Neutrophil (primary cell): ENCODE measurements around the gene P2RX2.
"Not testable (repeated sequence)": the region's sequence is repeated elsewhere in the genome, so short reads cannot be mapped to it uniquely, and the experiment has no call there.

Experiments
- H3K27ac ChIP-seq: fragments of 200-600 bp; sonication (generic); 2 replicates; pipeline ENCODE4 v1.5.1; 2016; ENCODE audit warnings: mild to moderate bottlenecking, moderate library complexity
- H3K27me3 ChIP-seq: fragments of 200-600 bp; sonication (generic); 2 replicates; pipeline ENCODE4 v1.6.0; 2016; ENCODE audit warnings: mild to moderate bottlenecking
- H3K36me3 ChIP-seq: fragments of 200-600 bp; sonication (generic); 2 replicates; pipeline ENCODE4 v1.5.1; 2017
- H3K4me1 ChIP-seq, 2 experiments: fragments of 200-600 bp in 1 of 2; sonication (generic) in 1 of 2; 1 replicate in 1 of 2; 2 replicates in 1 of 2; pipeline versions ENCODE4 v1.5.1 to v1.6.1; 2013 to 2016; ENCODE audit warnings: low read depth in 1 of 2, low read length in 1 of 2, mild to moderate bottlenecking in 1 of 2, moderate library complexity in 1 of 2; ENCODE audit not compliant: control insufficient read depth in 1 of 2, insufficient read depth in 1 of 2
- H3K4me3 ChIP-seq, 2 experiments: fragments of 200-600 bp in 1 of 2; sonication (generic) in 1 of 2; 1 replicate in 1 of 2; 2 replicates in 1 of 2; pipeline ENCODE4 v1.5.1; 2013 to 2016; ENCODE audit warnings: low read depth in 1 of 2, low read length in 1 of 2, mild to moderate bottlenecking in 1 of 2, moderate library complexity in 1 of 2
- H3K9me3 ChIP-seq: fragments of 200-600 bp; sonication (generic); 2 replicates; pipeline ENCODE4 v1.5.1; 2016
- TF ChIP-seq, protein P1 (sequence below): fragments of 200-600 bp; sonication (generic); IDR thresholded peaks from 2 replicates; pipeline ENCODE4 v1.5.1; 2016; ENCODE audit warnings: antibody characterized with exemption

Gene P2RX2

DNA sequence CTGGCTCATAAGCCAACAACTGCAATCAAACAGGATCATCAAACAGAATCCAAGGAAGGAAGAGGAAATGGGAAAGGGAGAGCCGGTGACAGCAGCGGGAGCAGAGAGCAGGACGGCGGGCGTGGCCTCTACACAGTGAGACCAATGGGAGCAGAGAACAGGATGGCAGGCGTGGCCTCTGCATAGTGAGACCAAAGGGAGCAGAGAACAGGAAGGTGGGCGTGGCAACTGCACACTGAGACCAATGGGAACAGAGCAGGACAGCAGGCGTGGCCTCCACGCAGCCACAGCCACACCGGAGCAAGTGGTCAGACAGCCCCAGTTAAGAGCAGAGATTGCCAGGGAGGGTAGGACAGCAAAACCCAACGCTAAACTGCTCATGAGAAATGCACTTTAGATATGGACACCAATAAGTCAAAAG, 24.6 kb upstream of the P2RX2 start:
- no peak overlapping the region for H3K27ac ChIP-seq
- H3K4me3 ChIP-seq = no peak overlapping the region
- TF ChIP-seq, protein P1, sequence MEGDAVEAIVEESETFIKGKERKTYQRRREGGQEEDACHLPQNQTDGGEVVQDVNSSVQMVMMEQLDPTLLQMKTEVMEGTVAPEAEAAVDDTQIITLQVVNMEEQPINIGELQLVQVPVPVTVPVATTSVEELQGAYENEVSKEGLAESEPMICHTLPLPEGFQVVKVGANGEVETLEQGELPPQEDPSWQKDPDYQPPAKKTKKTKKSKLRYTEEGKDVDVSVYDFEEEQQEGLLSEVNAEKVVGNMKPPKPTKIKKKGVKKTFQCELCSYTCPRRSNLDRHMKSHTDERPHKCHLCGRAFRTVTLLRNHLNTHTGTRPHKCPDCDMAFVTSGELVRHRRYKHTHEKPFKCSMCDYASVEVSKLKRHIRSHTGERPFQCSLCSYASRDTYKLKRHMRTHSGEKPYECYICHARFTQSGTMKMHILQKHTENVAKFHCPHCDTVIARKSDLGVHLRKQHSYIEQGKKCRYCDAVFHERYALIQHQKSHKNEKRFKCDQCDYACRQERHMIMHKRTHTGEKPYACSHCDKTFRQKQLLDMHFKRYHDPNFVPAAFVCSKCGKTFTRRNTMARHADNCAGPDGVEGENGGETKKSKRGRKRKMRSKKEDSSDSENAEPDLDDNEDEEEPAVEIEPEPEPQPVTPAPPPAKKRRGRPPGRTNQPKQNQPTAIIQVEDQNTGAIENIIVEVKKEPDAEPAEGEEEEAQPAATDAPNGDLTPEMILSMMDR = no peak
- H3K27me3 ChIP-seq = peaks cover 74% of the 10 kb centered on the region
- peaks cover 0 to 4% of the 10 kb centered on the region in 2 experiments for H3K4me1 ChIP-seq
- H3K9me3 ChIP-seq = no peaks in the 10 kb centered on the region
- no peaks in the 10 kb centered on the region for H3K36me3 ChIP-seq

DNA sequence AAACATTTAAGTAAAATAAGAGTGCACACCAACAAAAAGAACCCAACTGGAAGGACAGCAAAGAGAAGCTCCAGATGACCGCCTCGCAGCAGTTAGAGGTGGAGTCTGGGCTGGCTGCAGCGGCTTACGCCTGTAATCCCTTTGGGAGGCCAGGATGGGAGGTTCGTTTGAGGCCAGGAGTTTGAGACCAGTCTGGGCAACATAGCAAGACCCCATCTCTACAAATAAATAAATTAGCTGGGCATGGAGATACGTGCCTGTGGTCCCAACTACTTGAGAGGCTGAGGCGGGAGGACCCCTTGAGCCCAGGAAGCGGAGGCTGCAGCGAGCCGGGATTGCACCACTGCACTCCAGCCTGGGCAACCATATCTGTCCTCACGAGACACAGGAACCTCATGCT, 23.4 kb upstream of the P2RX2 start:
- H3K27me3 ChIP-seq = peaks cover 74% of the 10 kb centered on the region
- H3K36me3 ChIP-seq = no peaks in the 10 kb centered on the region
- H3K27ac ChIP-seq = no peak overlapping the region
- TF ChIP-seq, protein P1 = no peak
- H3K4me1 ChIP-seq = peaks cover 0 to 4% of the 10 kb centered on the region in 2 experiments
- no peak overlapping the region for H3K4me3 ChIP-seq
- no peaks in the 10 kb centered on the region for H3K9me3 ChIP-seq

DNA sequence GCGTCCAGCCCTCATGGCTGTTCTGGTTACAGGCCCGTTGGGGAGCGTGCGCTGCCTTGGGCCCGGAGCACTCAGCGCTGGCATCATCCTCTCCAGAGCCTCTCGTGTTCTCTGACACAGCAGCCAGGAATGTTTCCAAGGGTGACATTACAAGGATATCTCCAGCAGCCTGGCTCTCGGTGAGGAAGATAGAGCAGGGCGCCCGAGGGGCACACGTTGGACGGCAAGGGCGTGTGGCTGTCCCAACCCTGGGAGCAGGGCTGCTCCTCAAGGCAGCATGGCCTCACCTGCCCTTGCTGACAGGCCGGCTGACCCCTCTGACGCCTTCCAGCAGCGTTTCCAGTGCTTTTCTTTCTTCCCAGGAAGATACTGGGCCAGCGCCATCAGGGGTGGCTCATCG, 22.6 kb upstream of the P2RX2 start:
- TF ChIP-seq, protein P1 = no peak
- Histone ChIP-seq H3K4me3 (no peak overlapping the region), H3K27ac (no peak overlapping the region), H3K36me3 (no peaks in the 10 kb centered on the region), H3K4me1 (peaks cover 0 to 8% of the 10 kb centered on the region in 2 experiments), H3K27me3 (peaks cover 81% of the 10 kb centered on the region), H3K9me3 (no peaks in the 10 kb centered on the region)

DNA sequence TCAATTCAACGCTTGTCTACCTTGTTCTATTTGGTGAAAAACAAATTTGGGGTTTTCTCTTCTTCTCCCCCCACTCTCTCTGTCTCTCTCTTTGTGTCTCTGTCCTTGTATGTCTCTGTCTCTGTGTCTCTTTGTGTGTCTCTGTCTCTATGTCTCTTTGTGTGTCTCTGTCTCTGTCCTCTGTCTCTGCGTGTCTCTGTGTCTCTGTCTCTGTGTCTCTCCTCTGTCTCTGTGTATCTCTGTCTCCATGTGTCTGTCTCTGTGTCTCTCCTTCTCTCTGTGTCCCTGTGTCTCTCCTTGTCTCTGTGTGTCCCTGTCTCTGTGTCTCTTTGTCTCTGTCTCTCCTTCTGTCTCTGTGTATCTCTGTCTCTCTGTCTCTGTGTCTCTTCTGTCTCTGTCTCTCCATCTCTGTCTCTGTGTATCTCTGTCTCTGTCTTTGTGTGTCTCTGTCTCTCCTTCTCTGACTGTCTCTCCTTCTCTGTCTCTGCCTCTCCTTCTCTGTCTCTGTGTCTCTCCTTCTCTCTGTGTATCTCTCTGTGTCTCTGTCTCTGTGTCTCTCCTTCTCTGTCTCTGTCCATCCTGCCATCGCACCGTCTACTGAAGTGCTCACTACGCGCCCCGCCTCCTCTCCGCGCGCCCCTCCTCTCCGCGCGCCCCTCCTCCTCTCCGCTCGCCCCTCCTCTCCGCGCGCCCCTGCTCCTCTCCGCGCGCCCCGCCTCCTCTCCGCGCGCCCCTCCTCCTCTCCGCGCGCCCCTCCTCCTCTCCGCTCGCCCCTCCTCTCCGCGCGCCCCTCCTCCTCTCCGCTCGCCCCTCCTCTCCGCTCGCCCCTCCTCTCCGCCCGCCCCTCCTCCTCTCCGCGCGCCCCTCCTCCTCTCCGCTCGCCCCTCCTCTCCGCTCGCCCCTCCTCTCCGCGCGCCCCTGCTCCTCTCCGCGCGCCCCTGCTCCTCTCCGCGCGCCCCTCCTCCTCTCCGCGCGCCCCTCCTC, 21.0 kb upstream of the P2RX2 start:
- Histone ChIP-seq H3K27ac (no peak overlapping the region), H3K4me1 (peaks cover 0 to 8% of the 10 kb centered on the region in 2 experiments), H3K4me3 (peak overlapping the region in 1 of 2 experiments; percentile 15), H3K27me3 (peaks cover 92% of the 10 kb centered on the region), H3K9me3 (no peaks in the 10 kb centered on the region), H3K36me3 (no peaks in the 10 kb centered on the region)
- TF ChIP-seq, protein P1 = no peak

DNA sequence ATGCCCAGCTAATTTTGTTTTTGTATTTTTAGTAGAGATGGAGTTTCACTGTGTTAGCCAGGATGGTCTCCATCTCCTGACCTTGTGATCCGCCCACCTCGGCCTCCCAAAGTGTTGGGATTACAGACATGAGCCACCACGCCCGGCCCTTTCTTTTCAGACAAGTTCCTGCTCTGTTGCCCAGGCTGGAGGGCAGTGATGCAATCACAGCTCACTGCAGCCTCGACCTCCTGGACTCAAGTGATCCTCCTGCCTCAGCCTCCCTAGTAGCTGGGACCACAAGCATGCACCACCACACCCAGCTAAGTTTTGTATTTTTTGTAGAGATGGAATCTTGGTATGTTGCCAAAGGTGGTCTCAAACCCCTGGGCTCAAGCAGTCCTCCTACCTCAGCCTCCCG, 19.1 kb upstream of the P2RX2 start:
- not testable (repeated sequence) for H3K4me3 ChIP-seq, H3K9me3 ChIP-seq, H3K36me3 ChIP-seq, H3K4me1 ChIP-seq, H3K27ac ChIP-seq
- peaks cover 98% of the 10 kb centered on the region for H3K27me3 ChIP-seq
